ENCODE measurements around the gene MRPL23. TPM values are rescaled to one million over a fixed set of nuclear protein-coding genes. Genes with fewer than 3 reads are reported as not detected.

Gene MRPL23
- total and polyA plus RNA-seq, 9 of the 15 experiments (the other 6 are each of a cell fraction or from before 2014, with no cell fraction given): 0.44 to 109 (median 37.4) TPM

- TF ChIP-seq, protein P1, sequence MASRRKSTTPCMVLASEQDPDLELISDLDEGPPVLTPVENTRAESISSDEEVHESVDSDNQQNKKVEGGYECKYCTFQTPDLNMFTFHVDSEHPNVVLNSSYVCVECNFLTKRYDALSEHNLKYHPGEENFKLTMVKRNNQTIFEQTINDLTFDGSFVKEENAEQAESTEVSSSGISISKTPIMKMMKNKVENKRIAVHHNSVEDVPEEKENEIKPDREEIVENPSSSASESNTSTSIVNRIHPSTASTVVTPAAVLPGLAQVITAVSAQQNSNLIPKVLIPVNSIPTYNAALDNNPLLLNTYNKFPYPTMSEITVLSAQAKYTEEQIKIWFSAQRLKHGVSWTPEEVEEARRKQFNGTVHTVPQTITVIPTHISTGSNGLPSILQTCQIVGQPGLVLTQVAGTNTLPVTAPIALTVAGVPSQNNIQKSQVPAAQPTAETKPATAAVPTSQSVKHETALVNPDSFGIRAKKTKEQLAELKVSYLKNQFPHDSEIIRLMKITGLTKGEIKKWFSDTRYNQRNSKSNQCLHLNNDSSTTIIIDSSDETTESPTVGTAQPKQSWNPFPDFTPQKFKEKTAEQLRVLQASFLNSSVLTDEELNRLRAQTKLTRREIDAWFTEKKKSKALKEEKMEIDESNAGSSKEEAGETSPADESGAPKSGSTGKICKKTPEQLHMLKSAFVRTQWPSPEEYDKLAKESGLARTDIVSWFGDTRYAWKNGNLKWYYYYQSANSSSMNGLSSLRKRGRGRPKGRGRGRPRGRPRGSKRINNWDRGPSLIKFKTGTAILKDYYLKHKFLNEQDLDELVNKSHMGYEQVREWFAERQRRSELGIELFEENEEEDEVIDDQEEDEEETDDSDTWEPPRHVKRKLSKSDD (conservative IDR thresholded peaks at IDR 0.05; ENCODE audit: low read length): no peak
- TF ChIP-seq EP400 (IDR thresholded peaks at IDR 0.05) (no peak), ELK1 (CRISPR knock-in tag; IDR thresholded peaks at IDR 0.05) (no peak), CTBP1 (IDR thresholded peaks at IDR 0.05; ENCODE audit: borderline replicate concordance) (no peak)
Measured at GRCh38 chr11:1920128-1920908, 26.8 kb upstream of the MRPL23 start (continued).

DNA sequence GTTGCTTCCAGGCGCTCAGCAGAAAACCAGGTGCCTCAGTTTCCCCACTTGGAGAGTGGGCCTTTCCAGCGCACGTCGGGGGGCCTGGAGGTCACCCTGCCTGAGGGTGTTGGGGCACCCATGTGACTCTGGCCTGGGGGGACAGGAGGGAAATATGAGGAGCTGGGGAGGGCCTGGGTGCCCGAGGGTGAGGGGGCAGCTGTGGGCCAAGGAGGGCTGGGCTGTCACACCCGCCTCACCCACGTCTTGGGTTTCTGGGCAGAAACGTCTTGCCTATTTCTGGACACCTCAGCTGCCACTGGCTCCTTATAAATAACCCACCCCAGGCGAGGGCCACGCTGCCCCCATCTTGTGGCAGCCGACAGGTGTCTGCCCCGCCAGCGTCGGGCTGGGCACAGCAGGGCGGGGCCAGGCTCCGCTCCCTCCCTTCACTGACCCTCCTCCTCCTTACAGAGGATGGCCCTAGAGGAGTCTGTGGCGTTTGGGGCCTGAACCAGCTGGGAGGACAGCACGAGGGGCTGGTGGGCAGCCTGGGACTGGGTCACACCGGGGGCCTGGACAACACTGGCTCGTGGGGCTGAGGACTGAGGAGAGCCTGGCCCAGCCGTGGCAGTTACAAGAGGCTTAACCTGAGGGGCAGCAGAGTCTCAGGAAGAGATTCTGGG is 26.1 kb upstream of the MRPL23 start:
- WGBS (ENCODE audit: insufficient coverage, low coverage, missing lambda C conversion rate): 1% methylated on average over 18 of the region's 21 CpGs
- intact Hi-C loops (cut with micrococcal nuclease): no loop called here
- peaks cover 15 to 67% of the 10 kb centered on the region in 2 experiments; a peak in 4 of 5 replicates for H3K27me3 ChIP-seq (ENCODE audit: control insufficient read depth in 2 of 2, insufficient read depth in 2 of 2, low read length in 2 of 2)
- no peaks in the 10 kb centered on the region for H3K79me2 ChIP-seq (ENCODE audit: control insufficient read depth, insufficient read depth, low read length)
- H3K4me2 ChIP-seq (ENCODE audit: insufficient read depth, low read length): no peak overlapping the region
- DNase-seq (ENCODE audit: extremely low read depth in 1 of 4, low spot score in 3 of 4) (no peak), FAIRE-seq (no peak), ATAC-seq (no peak)
- H3K9me3 ChIP-seq (replicated peaks; ENCODE audit: control insufficient read depth, insufficient read depth, low read depth, low read length): no peaks in the 10 kb centered on the region
- peaks cover 9% of the 10 kb centered on the region; the same call in 1 of the 2 replicates for H4K20me1 ChIP-seq (replicated peaks; ENCODE audit: control insufficient read depth, insufficient read depth, low read length)
- in situ Hi-C loops (cut with MboI): no loop called here
- ChIA-PET POLR2A (interaction anchor here (1.0 kb wide), 1 partner anchor 14 kb away, joined by 3 read pairs; no protein-coding TSS in a partner anchor), CTCF (ENCODE audit: low intra/inter-chr PET ratio) (no interaction called here)
- H2AFZ ChIP-seq (ENCODE audit: low read depth, low read length): no peak overlapping the region
- no peak overlapping the region for H3K4me3 ChIP-seq
- BruUV-seq (replicated peaks): no TSS peak
- TF ChIP-seq SMARCC2 (IDR thresholded peaks at IDR 0.05; ENCODE audit: low read depth) (no peak), IFI16 (CRISPR knock-in tag; IDR thresholded peaks at IDR 0.05) (no peak), ZNF561 (CRISPR knock-in tag; conservative IDR thresholded peaks at IDR 0.05) (no peak)
- H3K36me3 ChIP-seq (ENCODE audit: control insufficient read depth, insufficient read depth, low read length): no peaks in the 10 kb centered on the region
- H3K27ac ChIP-seq (ENCODE audit: extremely low read depth, low read depth, low read length): no peak overlapping the region
- no peaks in the 10 kb centered on the region for H3K9me1 ChIP-seq (ENCODE audit: control insufficient read depth, insufficient read depth, low read length)
- H3K4me1 ChIP-seq (replicated peaks in 1 of 2; ENCODE audit: control insufficient read depth in 2 of 2, insufficient read depth in 2 of 2, low read length in 2 of 2): peaks cover 0 to 40% of the 10 kb centered on the region in 2 experiments; a peak in 2 of 5 replicates
- no peak overlapping the region for H3K9ac ChIP-seq (ENCODE audit: insufficient read depth in 1 of 2, low read depth in 2 of 2, low read length in 2 of 2)

All from K562 (cell line).